Ishikawa (cell line): Measurements from ENCODE around the gene FLT1.

Experiments used
- EP300 ChIP-seq: IDR thresholded peaks from 2 replicates; pipeline ENCODE4 v1.6.1; 2012; ENCODE audit warnings: borderline replicate concordance
- RAD21 ChIP-seq: IDR thresholded peaks from 2 replicates; pipeline ENCODE4 v1.6.1; 2012; ENCODE audit warnings: low read depth
- ZBTB7A ChIP-seq: IDR thresholded peaks from 2 replicates; pipeline ENCODE4 v1.6.1; 2012; ENCODE audit warnings: low read depth

DNA sequence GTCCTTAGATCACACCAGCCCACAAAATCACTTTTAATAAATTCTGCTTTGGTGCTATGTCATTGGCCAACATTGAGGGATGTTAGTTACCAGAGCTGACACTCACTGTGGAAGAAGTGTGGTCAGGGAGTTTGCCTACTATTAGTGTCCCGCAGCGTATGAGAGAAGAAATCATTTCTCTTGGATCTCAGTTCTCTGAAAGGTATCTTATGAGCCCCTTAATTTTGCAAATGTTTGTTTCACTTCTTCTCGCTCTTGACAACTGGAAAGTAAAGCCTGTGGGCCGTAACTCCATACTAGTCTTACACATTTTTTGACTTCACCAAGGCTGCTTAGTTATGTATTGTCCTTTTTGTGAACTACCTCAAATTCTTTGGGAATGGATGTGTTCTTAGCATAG is 80.9 kb downstream of the FLT1 start:
- no peak for TF ChIP-seq RAD21
- no peak for TF ChIP-seq ZBTB7A
- no peak for TF ChIP-seq EP300
